HepG2 (cell line): Measurements from ENCODE around the gene TOP2A. TPM values are rescaled to one million over a fixed set of nuclear protein-coding genes. Genes with fewer than 3 reads are reported as not detected.
A peak's percentile ranks its signal among the peaks of the same experiment; 100 is the strongest.

Experiments
- DNMT1 ChIP-seq: sonication (generic); formaldehyde crosslinking; IDR thresholded peaks from 2 replicates; pipeline ENCODE4 v1.5.1; 2020; ENCODE audit warnings: mild to moderate bottlenecking, missing genetic modification reagents
- GABPB1 ChIP-seq: IDR thresholded peaks from 2 replicates; pipeline ENCODE4 v1.6.1; 2016; ENCODE audit warnings: mild to moderate bottlenecking, missing genetic modification reagents, moderate library complexity, missing compliant biosample characterization
- HCFC1 ChIP-seq: fragments of 150-350 bp; IDR thresholded peaks from 2 replicates; pipeline ENCODE4 v1.6.1; 2014; ENCODE audit warnings: low read depth, low read length
- SIN3A ChIP-seq: IDR thresholded peaks from 2 replicates; pipeline ENCODE4 v1.6.1; 2011; ENCODE audit warnings: low read depth, mild to moderate bottlenecking, control low read depth, low read length, borderline replicate concordance
- STAT5B ChIP-seq: sonication (generic); formaldehyde crosslinking; IDR thresholded peaks from 2 replicates; pipeline ENCODE4 v1.4.0; 2020; ENCODE audit warnings: missing genetic modification reagents
- U2AF1 ChIP-seq: fragments of 200-400 bp; formaldehyde crosslinking; optimal IDR thresholded peaks from 2 replicates; pipeline ENCODE3; 2017; ENCODE audit warnings: mild to moderate bottlenecking, low read depth, low read length
- YEATS4 ChIP-seq: sonication (generic); formaldehyde crosslinking; IDR thresholded peaks from 2 replicates; pipeline ENCODE4 v1.4.0; 2020; ENCODE audit warnings: missing genetic modification reagents, borderline replicate concordance
- ZBTB38 ChIP-seq: sonication (generic); formaldehyde crosslinking; IDR thresholded peaks from 2 replicates; pipeline ENCODE4 v1.5.1; 2020; ENCODE audit warnings: mild to moderate bottlenecking, missing genetic modification reagents
- ZNF30 ChIP-seq: sonication (generic); formaldehyde crosslinking; IDR thresholded peaks from 2 replicates; pipeline ENCODE4 v1.5.0; 2020; ENCODE audit warnings: mild to moderate bottlenecking, missing genetic modification reagents
- ZNF383 ChIP-seq: sonication (generic); formaldehyde crosslinking; IDR thresholded peaks from 2 replicates; pipeline ENCODE4 v1.4.0; 2020; ENCODE audit warnings: missing genetic modification reagents, mild to moderate bottlenecking, borderline replicate concordance
- ZSCAN29 ChIP-seq: sonication (generic); formaldehyde crosslinking; conservative IDR thresholded peaks from 2 replicates; pipeline ENCODE4 v1.4.0; 2020; ENCODE audit warnings: mild to moderate bottlenecking, missing genetic modification reagents
- polyA plus RNA-seq, 8 experiments: library from polyadenylated mRNA; depleted of rRNA in 3 of 8; stranded (reverse) in 7 of 8; unstranded in 1 of 8; fragments of >200 nt; fragmentation: Illumina TruSeq in 4 of 8; extraction: Trizol in 4 of 8; gene quantifications; 2 replicates each; pipeline versions ENCODE4 v1.2.1 to v1.2.3, GENCODE V29; 2011 to 2016; ENCODE audit warnings: low read depth in 4 of 8, missing spikeins in 1 of 8, mixed read lengths in 1 of 8; ENCODE audit not compliant: insufficient read depth in 1 of 8
- total RNA-seq, 5 experiments: library from RNA; depleted of rRNA; stranded (reverse); fragments of >200 nt; fragmentation: Illumina TruSeq; extraction: Trizol; gene quantifications; 2 replicates each; pipeline ENCODE4 v1.2.3, GENCODE V29; 2016; ENCODE audit warnings: low read depth in 1 of 5
- TF ChIP-seq, protein P1 (sequence below): sonication (generic); formaldehyde crosslinking; IDR thresholded peaks from 2 replicates; pipeline ENCODE4 v1.4.0; 2020; ENCODE audit warnings: missing genetic modification reagents
- TF ChIP-seq, protein P2 (sequence below), 2 experiments: fragments of 450-650 bp in 1 of 2; sonication (generic) in 1 of 2; formaldehyde crosslinking in 1 of 2; IDR thresholded peaks; 2 replicates each; pipeline versions ENCODE4 v1.6.1 to v1.8.0; 2016 to 2022; ENCODE audit warnings: antibody characterized with exemption in 1 of 2, mild to moderate bottlenecking in 1 of 2, missing genetic modification reagents in 1 of 2
- TF ChIP-seq, protein P3 (sequence below): sonication (generic); formaldehyde crosslinking; IDR thresholded peaks from 2 replicates; pipeline ENCODE4 v1.5.0; 2020; ENCODE audit warnings: missing genetic modification reagents, mild to moderate bottlenecking, borderline replicate concordance

The TOP2A gene
- total and polyA plus RNA-seq, 2 of the 13 experiments (the other 11 are each of a cell fraction or from before 2014, with no cell fraction given), result 108 to 327 TPM

DNA sequence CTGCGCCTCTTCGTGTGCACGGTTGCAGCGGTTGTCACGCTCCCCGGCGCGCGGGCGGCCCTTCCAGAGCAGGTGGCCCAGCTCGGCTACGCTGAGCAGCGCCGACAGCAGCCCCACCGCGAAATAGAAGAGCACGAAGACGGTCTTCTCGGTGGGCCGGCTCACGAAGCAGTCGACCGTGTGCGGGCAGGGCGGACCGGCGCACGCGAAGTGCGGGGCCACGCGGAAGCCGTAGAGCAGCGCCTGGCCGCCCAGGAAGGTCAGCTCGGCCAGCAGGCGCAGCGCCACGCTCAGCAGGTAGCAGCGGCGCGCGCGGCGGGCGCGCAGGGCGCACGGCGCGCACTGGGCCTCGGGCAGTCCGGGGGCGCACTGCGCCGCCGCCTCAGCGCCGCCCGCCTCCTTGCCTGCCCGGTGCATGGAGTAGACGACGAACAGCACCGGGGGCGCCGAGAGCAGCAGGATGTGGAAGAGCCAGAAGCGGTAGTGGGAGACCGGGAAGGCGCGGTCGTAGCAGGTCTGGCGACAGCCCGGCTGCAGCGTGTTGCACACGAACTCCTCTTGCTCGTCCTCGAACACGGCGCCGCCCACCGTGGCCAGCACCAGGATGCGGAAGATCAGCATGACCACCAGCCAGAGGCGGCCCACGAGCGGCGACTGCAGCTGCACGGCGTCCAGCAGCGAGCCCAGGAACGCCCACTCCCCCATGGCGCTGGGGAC is 54.4 kb downstream of the TOP2A start (continued):
- TF ChIP-seq, protein P1, sequence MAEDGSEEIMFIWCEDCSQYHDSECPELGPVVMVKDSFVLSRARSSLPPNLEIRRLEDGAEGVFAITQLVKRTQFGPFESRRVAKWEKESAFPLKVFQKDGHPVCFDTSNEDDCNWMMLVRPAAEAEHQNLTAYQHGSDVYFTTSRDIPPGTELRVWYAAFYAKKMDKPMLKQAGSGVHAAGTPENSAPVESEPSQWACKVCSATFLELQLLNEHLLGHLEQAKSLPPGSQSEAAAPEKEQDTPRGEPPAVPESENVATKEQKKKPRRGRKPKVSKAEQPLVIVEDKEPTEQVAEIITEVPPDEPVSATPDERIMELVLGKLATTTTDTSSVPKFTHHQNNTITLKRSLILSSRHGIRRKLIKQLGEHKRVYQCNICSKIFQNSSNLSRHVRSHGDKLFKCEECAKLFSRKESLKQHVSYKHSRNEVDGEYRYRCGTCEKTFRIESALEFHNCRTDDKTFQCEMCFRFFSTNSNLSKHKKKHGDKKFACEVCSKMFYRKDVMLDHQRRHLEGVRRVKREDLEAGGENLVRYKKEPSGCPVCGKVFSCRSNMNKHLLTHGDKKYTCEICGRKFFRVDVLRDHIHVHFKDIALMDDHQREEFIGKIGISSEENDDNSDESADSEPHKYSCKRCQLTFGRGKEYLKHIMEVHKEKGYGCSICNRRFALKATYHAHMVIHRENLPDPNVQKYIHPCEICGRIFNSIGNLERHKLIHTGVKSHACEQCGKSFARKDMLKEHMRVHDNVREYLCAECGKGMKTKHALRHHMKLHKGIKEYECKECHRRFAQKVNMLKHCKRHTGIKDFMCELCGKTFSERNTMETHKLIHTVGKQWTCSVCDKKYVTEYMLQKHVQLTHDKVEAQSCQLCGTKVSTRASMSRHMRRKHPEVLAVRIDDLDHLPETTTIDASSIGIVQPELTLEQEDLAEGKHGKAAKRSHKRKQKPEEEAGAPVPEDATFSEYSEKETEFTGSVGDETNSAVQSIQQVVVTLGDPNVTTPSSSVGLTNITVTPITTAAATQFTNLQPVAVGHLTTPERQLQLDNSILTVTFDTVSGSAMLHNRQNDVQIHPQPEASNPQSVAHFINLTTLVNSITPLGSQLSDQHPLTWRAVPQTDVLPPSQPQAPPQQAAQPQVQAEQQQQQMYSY (CRISPR knock-in tag), result 0 out of 2 replicates have a peak, but pooled peaks have one; percentile 13
- TF ChIP-seq ZBTB38 (peak; percentile 50), ZNF383 (CRISPR knock-in tag) (0 out of 2 replicates have a peak, but pooled peaks have one; percentile 27), SIN3A (no peak), DNMT1 (CRISPR knock-in tag) (no peak), GABPB1 (peak; percentile 8; the same call in 1 of the 2 replicates), ZNF30 (CRISPR knock-in tag) (0 out of 2 replicates have a peak, but pooled peaks have one; percentile 36), HCFC1 (no peak), U2AF1 (no peak), ZSCAN29 (CRISPR knock-in tag) (0 out of 2 replicates have a peak, but pooled peaks have one; percentile 3), YEATS4 (CRISPR knock-in tag) (peak; percentile 35), STAT5B (CRISPR knock-in tag) (0 out of 2 replicates have a peak, but pooled peaks have one; percentile 5)
- TF ChIP-seq, protein P2, sequence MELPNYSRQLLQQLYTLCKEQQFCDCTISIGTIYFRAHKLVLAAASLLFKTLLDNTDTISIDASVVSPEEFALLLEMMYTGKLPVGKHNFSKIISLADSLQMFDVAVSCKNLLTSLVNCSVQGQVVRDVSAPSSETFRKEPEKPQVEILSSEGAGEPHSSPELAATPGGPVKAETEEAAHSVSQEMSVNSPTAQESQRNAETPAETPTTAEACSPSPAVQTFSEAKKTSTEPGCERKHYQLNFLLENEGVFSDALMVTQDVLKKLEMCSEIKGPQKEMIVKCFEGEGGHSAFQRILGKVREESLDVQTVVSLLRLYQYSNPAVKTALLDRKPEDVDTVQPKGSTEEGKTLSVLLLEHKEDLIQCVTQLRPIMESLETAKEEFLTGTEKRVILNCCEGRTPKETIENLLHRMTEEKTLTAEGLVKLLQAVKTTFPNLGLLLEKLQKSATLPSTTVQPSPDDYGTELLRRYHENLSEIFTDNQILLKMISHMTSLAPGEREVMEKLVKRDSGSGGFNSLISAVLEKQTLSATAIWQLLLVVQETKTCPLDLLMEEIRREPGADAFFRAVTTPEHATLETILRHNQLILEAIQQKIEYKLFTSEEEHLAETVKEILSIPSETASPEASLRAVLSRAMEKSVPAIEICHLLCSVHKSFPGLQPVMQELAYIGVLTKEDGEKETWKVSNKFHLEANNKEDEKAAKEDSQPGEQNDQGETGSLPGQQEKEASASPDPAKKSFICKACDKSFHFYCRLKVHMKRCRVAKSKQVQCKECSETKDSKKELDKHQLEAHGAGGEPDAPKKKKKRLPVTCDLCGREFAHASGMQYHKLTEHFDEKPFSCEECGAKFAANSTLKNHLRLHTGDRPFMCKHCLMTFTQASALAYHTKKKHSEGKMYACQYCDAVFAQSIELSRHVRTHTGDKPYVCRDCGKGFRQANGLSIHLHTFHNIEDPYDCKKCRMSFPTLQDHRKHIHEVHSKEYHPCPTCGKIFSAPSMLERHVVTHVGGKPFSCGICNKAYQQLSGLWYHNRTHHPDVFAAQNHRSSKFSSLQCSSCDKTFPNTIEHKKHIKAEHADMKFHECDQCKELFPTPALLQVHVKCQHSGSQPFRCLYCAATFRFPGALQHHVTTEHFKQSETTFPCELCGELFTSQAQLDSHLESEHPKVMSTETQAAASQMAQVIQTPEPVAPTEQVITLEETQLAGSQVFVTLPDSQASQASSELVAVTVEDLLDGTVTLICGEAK (IDR thresholded peaks at IDR 0.05), result no peak
- TF ChIP-seq, protein P2 (CRISPR knock-in tag; IDR thresholded peaks at IDR 0.05), result peak; percentile 64; the same call in 1 of the 2 replicates
- TF ChIP-seq, protein P3, sequence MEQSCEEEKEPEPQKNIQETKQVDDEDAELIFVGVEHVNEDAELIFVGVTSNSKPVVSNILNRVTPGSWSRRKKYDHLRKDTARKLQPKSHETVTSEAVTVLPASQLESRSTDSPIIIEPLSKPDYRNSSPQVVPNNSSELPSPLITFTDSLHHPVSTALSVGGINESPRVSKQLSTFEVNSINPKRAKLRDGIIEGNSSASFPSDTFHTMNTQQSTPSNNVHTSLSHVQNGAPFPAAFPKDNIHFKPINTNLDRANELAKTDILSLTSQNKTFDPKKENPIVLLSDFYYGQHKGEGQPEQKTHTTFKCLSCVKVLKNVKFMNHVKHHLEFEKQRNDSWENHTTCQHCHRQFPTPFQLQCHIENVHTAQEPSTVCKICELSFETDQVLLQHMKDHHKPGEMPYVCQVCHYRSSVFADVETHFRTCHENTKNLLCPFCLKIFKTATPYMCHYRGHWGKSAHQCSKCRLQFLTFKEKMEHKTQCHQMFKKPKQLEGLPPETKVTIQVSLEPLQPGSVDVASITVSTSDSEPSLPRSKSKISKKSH (CRISPR knock-in tag), result 0 out of 2 replicates have a peak, but pooled peaks have one; percentile 9
